ENCODE measurements around the gene ANKMY1.

DNA sequence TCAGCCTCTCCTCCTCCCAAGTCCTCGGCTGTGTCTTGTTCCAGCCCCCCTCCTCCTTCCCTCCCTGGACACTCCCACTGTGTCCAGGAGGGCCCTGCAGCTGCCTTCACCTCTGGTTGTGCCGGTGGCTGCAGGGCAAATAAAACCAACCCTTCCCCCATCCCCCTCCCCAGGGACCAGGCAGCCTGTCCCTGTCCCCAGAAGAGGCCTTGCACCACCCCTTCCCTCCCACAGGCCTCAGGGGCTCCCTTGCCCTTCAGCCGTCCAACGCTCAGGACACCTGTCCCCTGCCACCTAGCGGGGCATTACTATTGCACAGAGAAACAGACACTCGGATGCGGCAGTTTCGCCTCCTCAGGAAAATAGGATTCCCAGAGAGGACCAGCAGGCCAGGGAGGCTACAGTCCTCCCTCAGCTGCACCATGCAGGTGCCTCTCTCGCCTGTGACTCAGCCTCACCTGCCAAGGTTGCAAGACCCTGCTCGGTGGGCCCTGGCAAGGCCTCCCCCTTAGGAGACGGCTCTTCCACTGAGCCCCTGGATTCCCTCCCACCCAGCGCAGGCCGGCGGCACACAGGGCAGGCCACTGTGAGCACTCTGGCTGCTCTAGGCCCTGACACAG, 127.8 kb downstream of the ANKMY1 start:
- TF ChIP-seq CTCF (IDR thresholded peaks at IDR 0.05) (no peak), POLR2A (IDR thresholded peaks at IDR 0.05) (no peak)

Data from lower leg skin (tissue), 3 donors.